Mammary epithelial cell (primary cell): Measurements from ENCODE around the gene ZBTB21.

ENCODE experiments used
- EZH2 ChIP-seq: IDR thresholded peaks from 2 replicates; pipeline ENCODE4 v1.6.1; 2012; ENCODE audit warnings: low read length, inconsistent platforms, borderline replicate concordance
- TF ChIP-seq, protein P1 (sequence below), 2 donors: IDR thresholded peaks in 1 of 2; conservative IDR thresholded peaks in 1 of 2; 2 replicates each; pipeline ENCODE4 v1.5.1; 2011 to 2012; ENCODE audit warnings: inconsistent platforms in 2 of 2, low read length in 2 of 2, mild to moderate bottlenecking in 2 of 2, control low read depth in 1 of 2, low read depth in 1 of 2; ENCODE audit not compliant: insufficient read depth in 1 of 2; ENCODE audit errors: extremely low read depth in 1 of 2

DNA sequence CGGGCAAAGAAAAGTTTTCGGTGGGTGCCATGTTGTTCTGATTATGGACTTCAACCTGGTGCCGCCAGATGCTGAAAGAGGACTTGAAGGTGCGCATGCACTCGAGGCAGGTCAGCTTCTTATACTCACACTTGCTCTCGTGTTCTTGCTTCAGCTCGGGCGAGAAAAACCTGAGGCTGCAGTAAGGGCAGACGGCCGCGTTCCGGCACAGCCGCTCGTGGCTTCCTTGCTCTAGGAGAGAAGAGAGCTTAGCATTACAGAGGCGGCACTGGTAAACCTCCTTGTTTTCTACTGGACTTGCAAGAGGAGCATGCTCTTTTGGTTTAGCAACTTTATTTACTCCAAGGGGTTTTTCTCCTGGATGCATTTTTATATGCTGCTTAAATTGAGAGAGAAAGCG, 18.5 kb downstream of the ZBTB21 start:
- TF ChIP-seq, protein P1, sequence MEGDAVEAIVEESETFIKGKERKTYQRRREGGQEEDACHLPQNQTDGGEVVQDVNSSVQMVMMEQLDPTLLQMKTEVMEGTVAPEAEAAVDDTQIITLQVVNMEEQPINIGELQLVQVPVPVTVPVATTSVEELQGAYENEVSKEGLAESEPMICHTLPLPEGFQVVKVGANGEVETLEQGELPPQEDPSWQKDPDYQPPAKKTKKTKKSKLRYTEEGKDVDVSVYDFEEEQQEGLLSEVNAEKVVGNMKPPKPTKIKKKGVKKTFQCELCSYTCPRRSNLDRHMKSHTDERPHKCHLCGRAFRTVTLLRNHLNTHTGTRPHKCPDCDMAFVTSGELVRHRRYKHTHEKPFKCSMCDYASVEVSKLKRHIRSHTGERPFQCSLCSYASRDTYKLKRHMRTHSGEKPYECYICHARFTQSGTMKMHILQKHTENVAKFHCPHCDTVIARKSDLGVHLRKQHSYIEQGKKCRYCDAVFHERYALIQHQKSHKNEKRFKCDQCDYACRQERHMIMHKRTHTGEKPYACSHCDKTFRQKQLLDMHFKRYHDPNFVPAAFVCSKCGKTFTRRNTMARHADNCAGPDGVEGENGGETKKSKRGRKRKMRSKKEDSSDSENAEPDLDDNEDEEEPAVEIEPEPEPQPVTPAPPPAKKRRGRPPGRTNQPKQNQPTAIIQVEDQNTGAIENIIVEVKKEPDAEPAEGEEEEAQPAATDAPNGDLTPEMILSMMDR (conservative IDR thresholded peaks at IDR 0.05 in 1 of 2, IDR thresholded peaks at IDR 0.05 in 1 of 2; ENCODE audit: extremely low read depth in 1 of 2, insufficient read depth in 1 of 2, low read depth in 1 of 2, low read length in 2 of 2): no peak
- no peak for TF ChIP-seq EZH2
